ENCODE data around the gene SAAL1. TPM values are rescaled to one million over a fixed set of nuclear protein-coding genes. Genes with fewer than 3 reads are reported as not detected.

Gene SAAL1
- total RNA-seq, 4 donors from 2014 or later, result 0.77 to 29.9 (median 12.7) TPM

DNA sequence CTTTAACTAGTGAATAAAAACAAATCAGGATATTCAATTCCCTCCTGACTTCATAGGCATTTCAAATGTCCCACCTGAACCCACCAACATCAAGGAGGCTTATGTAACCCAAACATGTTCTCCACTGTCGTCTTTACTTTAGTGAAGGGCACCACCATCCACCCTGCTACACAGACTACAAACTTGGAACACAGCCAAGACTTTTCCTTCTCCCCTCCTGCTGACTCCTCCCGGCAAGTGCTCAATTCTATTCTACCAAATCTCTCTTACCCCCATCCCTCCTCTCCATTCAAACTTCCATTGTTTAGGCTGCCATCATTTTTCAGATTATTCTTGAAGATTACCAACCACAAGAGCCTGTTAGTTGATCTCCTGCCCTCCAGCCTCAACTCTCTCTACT, 24.3 kb downstream of the SAAL1 start:
- no peaks in the 10 kb centered on the region for H3K4me1 ChIP-seq
- DNase-seq, result no peak
- TF ChIP-seq, protein P1, sequence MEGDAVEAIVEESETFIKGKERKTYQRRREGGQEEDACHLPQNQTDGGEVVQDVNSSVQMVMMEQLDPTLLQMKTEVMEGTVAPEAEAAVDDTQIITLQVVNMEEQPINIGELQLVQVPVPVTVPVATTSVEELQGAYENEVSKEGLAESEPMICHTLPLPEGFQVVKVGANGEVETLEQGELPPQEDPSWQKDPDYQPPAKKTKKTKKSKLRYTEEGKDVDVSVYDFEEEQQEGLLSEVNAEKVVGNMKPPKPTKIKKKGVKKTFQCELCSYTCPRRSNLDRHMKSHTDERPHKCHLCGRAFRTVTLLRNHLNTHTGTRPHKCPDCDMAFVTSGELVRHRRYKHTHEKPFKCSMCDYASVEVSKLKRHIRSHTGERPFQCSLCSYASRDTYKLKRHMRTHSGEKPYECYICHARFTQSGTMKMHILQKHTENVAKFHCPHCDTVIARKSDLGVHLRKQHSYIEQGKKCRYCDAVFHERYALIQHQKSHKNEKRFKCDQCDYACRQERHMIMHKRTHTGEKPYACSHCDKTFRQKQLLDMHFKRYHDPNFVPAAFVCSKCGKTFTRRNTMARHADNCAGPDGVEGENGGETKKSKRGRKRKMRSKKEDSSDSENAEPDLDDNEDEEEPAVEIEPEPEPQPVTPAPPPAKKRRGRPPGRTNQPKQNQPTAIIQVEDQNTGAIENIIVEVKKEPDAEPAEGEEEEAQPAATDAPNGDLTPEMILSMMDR (IDR thresholded peaks at IDR 0.05), result no peak
- TF ChIP-seq POLR2A (IDR thresholded peaks at IDR 0.05), result no peak
- H3K27me3 ChIP-seq, result no peaks in the 10 kb centered on the region
- no peaks in the 10 kb centered on the region for H3K9me3 ChIP-seq
- H3K27ac ChIP-seq, result no peak overlapping the region
- H3K36me3 ChIP-seq, result no peaks in the 10 kb centered on the region
- H3K4me3 ChIP-seq, result no peak overlapping the region
- intact Hi-C loops (cut with DNase I; ENCODE audit: low total_unique reads), result no loop called here

DNA sequence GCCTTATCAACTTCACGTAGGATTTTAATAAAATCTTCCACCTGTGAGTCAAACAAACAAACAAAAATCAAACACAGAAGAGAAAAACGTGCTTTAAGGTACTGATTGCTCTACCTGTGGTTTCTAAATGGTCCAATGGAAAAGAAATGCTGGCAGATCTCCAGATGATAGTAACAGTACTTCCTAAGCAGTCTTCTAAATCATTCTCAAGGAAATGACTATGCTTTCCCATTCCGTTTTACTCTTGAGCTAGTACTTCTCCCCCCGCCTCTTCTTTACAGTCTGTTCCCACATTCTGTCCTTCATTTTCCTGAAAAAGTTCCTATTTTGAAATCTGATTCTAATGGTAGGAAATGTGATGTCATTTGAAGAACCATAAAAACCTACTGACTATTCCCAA, 25.4 kb downstream of the SAAL1 start:
- H3K27me3 ChIP-seq, result no peaks in the 10 kb centered on the region
- H3K4me1 ChIP-seq, result no peaks in the 10 kb centered on the region
- H3K27ac ChIP-seq, result no peak overlapping the region
- H3K36me3 ChIP-seq, result no peaks in the 10 kb centered on the region
- DNase-seq, result no peak
- H3K9me3 ChIP-seq, result no peaks in the 10 kb centered on the region
- TF ChIP-seq POLR2A (IDR thresholded peaks at IDR 0.05), result no peak
- TF ChIP-seq, protein P1 (IDR thresholded peaks at IDR 0.05), result no peak
- intact Hi-C loops (cut with DNase I; ENCODE audit: low total_unique reads), result no loop called here
- no peak overlapping the region for H3K4me3 ChIP-seq

DNA sequence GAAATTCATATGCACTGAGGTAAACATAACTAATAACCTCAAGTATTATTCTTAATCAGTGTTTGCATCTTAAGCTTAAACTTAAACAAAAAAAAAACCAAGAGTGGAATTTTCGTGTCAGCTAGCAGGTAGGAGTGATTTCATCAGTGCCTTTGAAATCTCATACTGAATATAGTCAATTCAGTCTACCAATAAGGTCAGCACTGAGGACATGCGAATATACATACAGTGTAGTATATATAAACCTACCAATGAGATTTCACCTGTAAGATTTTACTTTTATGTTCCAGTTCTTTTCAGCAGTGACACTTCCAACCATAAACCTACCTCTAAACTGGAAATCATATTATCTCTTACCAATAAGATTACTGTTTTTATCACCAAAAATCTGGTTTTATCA, 27.0 kb downstream of the SAAL1 start:
- DNase-seq, result no peak
- Histone ChIP-seq H3K36me3 (no peaks in the 10 kb centered on the region), H3K9me3 (no peaks in the 10 kb centered on the region), H3K27ac (no peak overlapping the region), H3K27me3 (no peaks in the 10 kb centered on the region), H3K4me3 (no peak overlapping the region), H3K4me1 (no peaks in the 10 kb centered on the region)
- intact Hi-C loops (cut with DNase I; ENCODE audit: low total_unique reads), result no loop called here
- no peak for TF ChIP-seq POLR2A (IDR thresholded peaks at IDR 0.05)
- TF ChIP-seq, protein P1 (IDR thresholded peaks at IDR 0.05), result no peak

DNA sequence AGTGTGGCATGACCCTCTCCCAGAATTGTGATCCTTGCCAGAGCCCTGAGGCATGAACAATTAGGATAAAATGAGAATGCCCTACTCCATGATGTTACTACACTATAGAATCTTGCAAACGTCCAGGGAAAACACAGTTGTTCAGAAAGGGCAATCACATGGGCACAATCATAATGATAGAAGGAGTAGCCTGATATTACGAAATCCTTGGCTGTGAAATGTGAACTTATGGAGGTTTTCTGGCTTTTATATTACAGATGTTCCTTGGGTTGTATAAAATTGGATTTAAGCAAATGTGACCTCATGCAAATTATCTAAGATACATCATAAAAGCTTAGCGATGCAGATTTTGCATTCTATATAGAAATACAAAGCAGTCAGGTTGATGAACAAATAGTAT, 30.4 kb downstream of the SAAL1 start:
- H3K4me1 ChIP-seq, result no peaks in the 10 kb centered on the region
- no peak for DNase-seq
- no peaks in the 10 kb centered on the region for H3K36me3 ChIP-seq
- intact Hi-C loops (cut with DNase I; ENCODE audit: low total_unique reads), result no loop called here
- H3K27me3 ChIP-seq, result no peaks in the 10 kb centered on the region
- no peaks in the 10 kb centered on the region for H3K9me3 ChIP-seq
- no peak overlapping the region for H3K4me3 ChIP-seq
- no peak overlapping the region for H3K27ac ChIP-seq
- TF ChIP-seq, protein P1 (IDR thresholded peaks at IDR 0.05), result no peak
- TF ChIP-seq POLR2A (IDR thresholded peaks at IDR 0.05), result no peak

- Histone ChIP-seq H3K4me1 (no peaks in the 10 kb centered on the region), H3K27ac (no peak overlapping the region), H3K36me3 (no peaks in the 10 kb centered on the region), H3K27me3 (no peaks in the 10 kb centered on the region), H3K4me3 (no peak overlapping the region), H3K9me3 (no peaks in the 10 kb centered on the region)
- intact Hi-C loops (cut with DNase I; ENCODE audit: low total_unique reads), result no loop called here
- DNase-seq, result no peak
- no peak for TF ChIP-seq POLR2A (IDR thresholded peaks at IDR 0.05)
- TF ChIP-seq, protein P1 (IDR thresholded peaks at IDR 0.05), result no peak
These were observed 34.7 kb downstream of the SAAL1 start for GRCh38 chr11:18071098-18071705.

All from uterus (tissue), 4 donors.